GM12878 (cell line): ENCODE data around the gene ADAM15. TPM values are rescaled to one million over a fixed set of nuclear protein-coding genes. Genes with fewer than 3 reads are reported as not detected.

Experiments used
- ATAC-seq: fragments of 200-7000 bp; cut with Tn5 transposase; 3 replicates; pipeline ENCODE4 v1.9.1; 2020; ENCODE audit warnings: mild to moderate bottlenecking, moderate library complexity
- BruUV-seq: library from RNA; stranded (reverse); fragments of 400-500 nt; replicated peaks from 2 replicates; lab custom pipeline; 2021; lab: Mats Ljungman, UMichigan
- CTCF ChIA-PET: fragments of 300-600 bp; sonication (Branson Sonifier 250); formaldehyde crosslinking; extraction: SDS; loops from one replicate; lab custom pipeline; 2021; ENCODE audit warnings: inconsistent platforms; lab: Yijun Ruan, JAX
- POLR2A ChIA-PET: fragments of 350-600 bp; formaldehyde crosslinking; extraction: SDS; loops from one replicate; lab custom pipeline; 2021; ENCODE audit warnings: inconsistent platforms; lab: Charles Lee
- RAD21 ChIA-PET: fragments of 300-600 bp; sonication (Branson Sonifier 250); formaldehyde crosslinking; loops from one replicate; lab custom pipeline; 2023; ENCODE audit warnings: antibody characterized with exemption; ENCODE audit not compliant: unreplicated experiment; lab: Charles Lee
- SMC1A ChIA-PET: fragments of 300-600 bp; sonication (Branson Sonifier 250); formaldehyde crosslinking; loops from one replicate; lab custom pipeline; 2023; ENCODE audit not compliant: unreplicated experiment, uncharacterized antibody; lab: Charles Lee
- DNase-seq: peaks from one replicate; pipeline ENCODE4 v3.0.0-alpha.2; 2011; ENCODE audit warnings: low read depth, low spot score
- FAIRE-seq: peaks from 3 replicates; lab custom pipeline; 2011; peaks lifted over from hg19 to GRCh38; lab: Jason Lieb, UNC
- H2AFZ ChIP-seq: 2 replicates; pipeline ENCODE4 v1.6.0; 2011; ENCODE audit warnings: low read depth, low read length, control low read depth; ENCODE audit not compliant: control insufficient read depth
- H3K27ac ChIP-seq: 2 replicates; pipeline ENCODE4 v1.5.1; 2011; ENCODE audit warnings: control low read depth; ENCODE audit not compliant: control insufficient read depth, insufficient read depth
- H3K27me3 ChIP-seq, 2 experiments: replicated peaks in 1 of 2; 2 replicates each; pipeline versions ENCODE4 v1.6.0 to v1.6.1; 2011; ENCODE audit warnings: low read length in 1 of 2; ENCODE audit not compliant: control insufficient read depth in 2 of 2, insufficient read depth in 2 of 2
- H3K36me3 ChIP-seq, 2 experiments: 2 replicates each; pipeline ENCODE4 v1.5.1; 2011; ENCODE audit warnings: low read length in 1 of 2; ENCODE audit not compliant: control insufficient read depth in 2 of 2, insufficient read depth in 2 of 2
- H3K4me1 ChIP-seq: 2 replicates; pipeline ENCODE4 v1.6.1; 2011; ENCODE audit warnings: mild to moderate bottlenecking, low read length, moderate library complexity, mixed read lengths; ENCODE audit not compliant: control insufficient read depth, insufficient read depth
- H3K4me2 ChIP-seq: 2 replicates; pipeline ENCODE4 v1.6.0; 2011; ENCODE audit warnings: control low read depth; ENCODE audit not compliant: control insufficient read depth, insufficient read depth
- H3K4me3 ChIP-seq: fragments of 200-600 bp; sonication (generic); 2 replicates; pipeline ENCODE4 v1.5.1; 2016
- H3K79me2 ChIP-seq: 2 replicates; pipeline ENCODE4 v1.6.0; 2011; ENCODE audit warnings: low read length; ENCODE audit not compliant: control insufficient read depth, insufficient read depth
- H3K9ac ChIP-seq: 2 replicates; pipeline ENCODE4 v1.8.0; 2011; ENCODE audit warnings: low read length, control low read depth, mixed read lengths; ENCODE audit not compliant: control insufficient read depth, insufficient read depth
- H3K9me3 ChIP-seq: replicated peaks from 3 replicates; pipeline ENCODE4 v1.5.1; 2011; ENCODE audit warnings: mild to moderate bottlenecking, low read length; ENCODE audit not compliant: control insufficient read depth, insufficient read depth
- H4K20me1 ChIP-seq: 2 replicates; pipeline ENCODE4 v1.6.0; 2011; ENCODE audit not compliant: control insufficient read depth, insufficient read depth
- HCFC1 ChIP-seq: fragments of 150-350 bp; IDR thresholded peaks from 2 replicates; pipeline ENCODE4 v1.6.1; 2014; ENCODE audit warnings: low read length
- MEF2A ChIP-seq: IDR thresholded peaks from 2 replicates; pipeline ENCODE4 v1.6.1; 2011; ENCODE audit warnings: low read depth, mild to moderate bottlenecking, low read length, moderate library complexity; ENCODE audit not compliant: insufficient read depth
- RB1 ChIP-seq: fragments of 450-650 bp; formaldehyde crosslinking; IDR thresholded peaks from 2 replicates; pipeline ENCODE4 v1.6.1; 2017; ENCODE audit warnings: mild to moderate bottlenecking, borderline replicate concordance
- SUPT20H ChIP-seq: IDR thresholded peaks from 2 replicates; pipeline ENCODE4 v1.6.1; 2011; ENCODE audit warnings: low read depth, mild to moderate bottlenecking, low read length, moderate library complexity, borderline replicate concordance; ENCODE audit not compliant: control insufficient read depth
- WRNIP1 ChIP-seq: IDR thresholded peaks from 2 replicates; pipeline ENCODE4 v1.6.1; 2011; ENCODE audit warnings: low read depth, low read length, improper control_type of control experiment, borderline replicate concordance
- YY1 ChIP-seq: IDR thresholded peaks from 2 replicates; pipeline ENCODE4 v1.6.1; 2011; ENCODE audit warnings: low read depth, mild to moderate bottlenecking, low read length
- ZNF274 ChIP-seq: IDR thresholded peaks from one replicate; pipeline ENCODE4 v1.8.0; 2011; ENCODE audit not compliant: insufficient read length, insufficient read depth
- ZNF622 ChIP-seq: fragments of 450-650 bp; IDR thresholded peaks from 2 replicates; pipeline ENCODE4 v1.6.1; 2017; ENCODE audit warnings: mild to moderate bottlenecking, inconsistent platforms
- WGBS: methylation state at CpG from one replicate; pipeline ENCODE4 v1.1.6; 2016; ENCODE audit warnings: low lambda C conversion rate; ENCODE audit not compliant: insufficient replicate concordance, insufficient coverage; ENCODE audit errors: missing lambda C conversion rate; 5-methylcytosine and 5-hydroxymethylcytosine counted together
- in situ Hi-C: fragments of 300-500 bp; cut with MboI; formaldehyde crosslinking; loops from 9 replicates; pipeline ENCODE4 v1.14.3; 2018; ENCODE audit warnings: mixed read lengths
- intact Hi-C: fragments of 100-400 bp; cut with micrococcal nuclease; formaldehyde crosslinking; loops from one replicate; pipeline ENCODE4 v1.14.2; 2022; ENCODE audit not compliant: unreplicated experiment
- polyA plus RNA-seq, 11 experiments: library from polyadenylated mRNA; depleted of rRNA in 4 of 11; unstranded in 6 of 11; stranded (reverse) in 5 of 11; fragments of >200 nt; fragmentation: Nextera tagmentation in 4 of 11; fragmentation: Illumina TruSeq in 1 of 11; extraction: Ambion mirVana in 4 of 11; extraction: Trizol in 1 of 11; gene quantifications; 1 replicate in 1 of 11; 2 replicates in 10 of 11; pipeline versions ENCODE4 v1.2.1 to v1.2.3, GENCODE V29; 2011 to 2016; ENCODE audit warnings: inconsistent platforms in 2 of 11, missing spikeins in 2 of 11, low read depth in 1 of 11
- total RNA-seq, 4 experiments: library from RNA; depleted of rRNA in 3 of 4; stranded (reverse); fragments of >200 nt in 3 of 4; fragmentation: Illumina TruSeq in 1 of 4; extraction: Trizol in 1 of 4; gene quantifications; 2 replicates each; pipeline versions ENCODE4 v1.2.1 to v1.2.3, GENCODE V29; 2013 to 2021
- TF ChIP-seq, protein P1 (sequence below): fragments of 450-650 bp; IDR thresholded peaks from 2 replicates; pipeline ENCODE4 v1.6.1; 2016; ENCODE audit warnings: mild to moderate bottlenecking, moderate library complexity, borderline replicate concordance
- TF ChIP-seq, protein P2 (sequence below): IDR thresholded peaks from 2 replicates; pipeline ENCODE4 v1.6.1; 2012; ENCODE audit warnings: low read length, inconsistent platforms
- TF ChIP-seq, protein P3 (sequence below): IDR thresholded peaks from 2 replicates; pipeline ENCODE4 v1.6.1; 2011; ENCODE audit warnings: mild to moderate bottlenecking, low read depth, low read length, moderate library complexity; ENCODE audit not compliant: insufficient replicate concordance

Gene ADAM15
- total and polyA plus RNA-seq, 10 of the 15 experiments (the other 5 are each of a cell fraction or from before 2014, with no cell fraction given) = 0.29 to 38.8 (median 14.7) TPM

DNA sequence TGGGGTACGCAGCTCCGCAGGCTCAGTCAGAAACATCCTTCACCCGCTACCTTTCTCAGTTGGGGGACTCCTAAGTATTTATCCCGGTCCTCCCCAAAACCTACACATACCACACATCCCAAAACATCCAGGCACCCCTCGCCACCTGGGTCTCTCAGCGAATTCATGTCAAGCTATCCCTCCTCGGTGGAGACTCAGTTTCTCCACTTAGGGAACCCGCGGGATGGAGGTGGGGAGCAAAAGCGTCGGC is 49.8 kb upstream of the ADAM15 start (continued):
- TF ChIP-seq, protein P1, sequence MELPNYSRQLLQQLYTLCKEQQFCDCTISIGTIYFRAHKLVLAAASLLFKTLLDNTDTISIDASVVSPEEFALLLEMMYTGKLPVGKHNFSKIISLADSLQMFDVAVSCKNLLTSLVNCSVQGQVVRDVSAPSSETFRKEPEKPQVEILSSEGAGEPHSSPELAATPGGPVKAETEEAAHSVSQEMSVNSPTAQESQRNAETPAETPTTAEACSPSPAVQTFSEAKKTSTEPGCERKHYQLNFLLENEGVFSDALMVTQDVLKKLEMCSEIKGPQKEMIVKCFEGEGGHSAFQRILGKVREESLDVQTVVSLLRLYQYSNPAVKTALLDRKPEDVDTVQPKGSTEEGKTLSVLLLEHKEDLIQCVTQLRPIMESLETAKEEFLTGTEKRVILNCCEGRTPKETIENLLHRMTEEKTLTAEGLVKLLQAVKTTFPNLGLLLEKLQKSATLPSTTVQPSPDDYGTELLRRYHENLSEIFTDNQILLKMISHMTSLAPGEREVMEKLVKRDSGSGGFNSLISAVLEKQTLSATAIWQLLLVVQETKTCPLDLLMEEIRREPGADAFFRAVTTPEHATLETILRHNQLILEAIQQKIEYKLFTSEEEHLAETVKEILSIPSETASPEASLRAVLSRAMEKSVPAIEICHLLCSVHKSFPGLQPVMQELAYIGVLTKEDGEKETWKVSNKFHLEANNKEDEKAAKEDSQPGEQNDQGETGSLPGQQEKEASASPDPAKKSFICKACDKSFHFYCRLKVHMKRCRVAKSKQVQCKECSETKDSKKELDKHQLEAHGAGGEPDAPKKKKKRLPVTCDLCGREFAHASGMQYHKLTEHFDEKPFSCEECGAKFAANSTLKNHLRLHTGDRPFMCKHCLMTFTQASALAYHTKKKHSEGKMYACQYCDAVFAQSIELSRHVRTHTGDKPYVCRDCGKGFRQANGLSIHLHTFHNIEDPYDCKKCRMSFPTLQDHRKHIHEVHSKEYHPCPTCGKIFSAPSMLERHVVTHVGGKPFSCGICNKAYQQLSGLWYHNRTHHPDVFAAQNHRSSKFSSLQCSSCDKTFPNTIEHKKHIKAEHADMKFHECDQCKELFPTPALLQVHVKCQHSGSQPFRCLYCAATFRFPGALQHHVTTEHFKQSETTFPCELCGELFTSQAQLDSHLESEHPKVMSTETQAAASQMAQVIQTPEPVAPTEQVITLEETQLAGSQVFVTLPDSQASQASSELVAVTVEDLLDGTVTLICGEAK = no peak
- TF ChIP-seq, all 136 proteins: peak for 0

DNA sequence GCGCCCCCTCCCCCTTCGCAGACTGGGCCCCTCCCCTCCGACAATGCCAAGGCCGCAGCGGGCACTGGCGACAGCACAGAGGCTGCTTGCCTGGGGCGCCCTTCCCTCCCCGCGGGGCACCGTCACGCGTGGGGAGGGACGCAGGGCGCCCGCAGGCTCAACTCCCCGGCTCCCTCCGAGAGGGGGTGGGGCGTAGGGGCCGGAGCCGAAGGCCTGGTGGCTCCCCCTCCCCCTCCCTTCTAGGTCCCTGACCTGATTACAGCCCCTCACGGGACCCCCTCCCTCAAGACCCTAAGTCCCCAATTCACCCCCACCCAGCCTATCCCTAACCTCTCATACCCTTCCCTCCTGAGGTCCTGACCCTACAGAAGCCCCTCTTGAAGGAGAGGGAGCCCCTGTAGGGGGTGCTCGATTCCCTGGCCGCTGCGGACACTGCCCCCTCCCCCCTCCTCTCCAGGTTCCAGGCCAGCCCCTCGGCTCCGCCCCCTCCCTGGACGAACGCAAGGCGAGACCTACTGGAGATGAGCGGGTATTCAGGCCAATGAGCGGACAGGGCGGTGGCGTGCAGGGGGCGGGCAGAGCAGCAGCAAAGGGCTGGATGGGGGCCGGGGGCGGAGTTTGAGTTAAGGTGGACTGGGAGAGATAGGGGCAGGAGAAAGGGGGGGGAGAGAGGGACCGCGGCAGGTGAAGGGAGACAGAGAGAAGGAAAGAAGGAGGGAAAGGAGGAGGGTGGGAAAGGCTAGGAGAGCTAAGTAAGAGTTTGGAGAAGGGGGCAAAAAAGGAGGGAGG is 49.2 kb upstream of the ADAM15 start:
- H3K27me3 ChIP-seq = no peaks in the 10 kb centered on the region
- RAD21 ChIA-PET = interaction anchor here (0.8 to 3.3 kb wide), 4 partner anchors 16 to 83 kb away, joined by 3 to 14 read pairs (median 6); no protein-coding TSS in a partner anchor
- peak overlapping the region; percentile 66; the same call in 1 of the 2 replicates for H3K9ac ChIP-seq
- peak; percentile 76 for ATAC-seq
- FAIRE-seq = peak; percentile 73
- H3K4me3 ChIP-seq = peak overlapping the region; percentile 98
- in situ Hi-C loops = no loop called here
- H3K36me3 ChIP-seq = no peaks in the 10 kb centered on the region; a peak in 1 of 4 replicates
- SMC1A ChIA-PET = interaction anchor here (0.8 to 0.9 kb wide), 4 partner anchors 25 to 60 kb away, joined by 3 to 4 read pairs (median 3); no protein-coding TSS in a partner anchor
- intact Hi-C loops = loop anchor here (2.0 to 5.0 kb wide), 3 partner anchors 15 to 65 kb away; partner anchors contain the start of genes PMVK and PYGO2
- WGBS = under 1% methylated on average over 24 of the region's 38 CpGs
- H3K4me2 ChIP-seq = peak overlapping the region; percentile 36
- no peaks in the 10 kb centered on the region for H3K9me3 ChIP-seq
- peak overlapping the region; percentile 90 for H2AFZ ChIP-seq
- no TSS peak for BruUV-seq
- peak overlapping the region; percentile 79 for H3K27ac ChIP-seq
- H4K20me1 ChIP-seq = 0 out of 2 replicates have a peak, but pooled peaks cover 2% of the 10 kb centered on the region
- POLR2A ChIA-PET = interaction anchor here (0.6 to 3.4 kb wide), 8 partner anchors 15 to 799 kb away, joined by 3 to 36 read pairs (median 4); partner anchors contain the start of genes ADAM15, CKS1B, FLAD1 and SHC1
- CTCF ChIA-PET = interaction anchor here (0.6 to 11.0 kb wide), 6 partner anchors 15 to 135 kb away, joined by 3 to 226 read pairs (median 3); partner anchors contain the start of genes CKS1B, FLAD1 and SHC1
- peaks cover 39% of the 10 kb centered on the region for H3K4me1 ChIP-seq
- H3K79me2 ChIP-seq = peaks cover 46% of the 10 kb centered on the region
- DNase-seq = peak; percentile 94
- TF ChIP-seq ZNF274 = no peak
- TF ChIP-seq, protein P2, sequence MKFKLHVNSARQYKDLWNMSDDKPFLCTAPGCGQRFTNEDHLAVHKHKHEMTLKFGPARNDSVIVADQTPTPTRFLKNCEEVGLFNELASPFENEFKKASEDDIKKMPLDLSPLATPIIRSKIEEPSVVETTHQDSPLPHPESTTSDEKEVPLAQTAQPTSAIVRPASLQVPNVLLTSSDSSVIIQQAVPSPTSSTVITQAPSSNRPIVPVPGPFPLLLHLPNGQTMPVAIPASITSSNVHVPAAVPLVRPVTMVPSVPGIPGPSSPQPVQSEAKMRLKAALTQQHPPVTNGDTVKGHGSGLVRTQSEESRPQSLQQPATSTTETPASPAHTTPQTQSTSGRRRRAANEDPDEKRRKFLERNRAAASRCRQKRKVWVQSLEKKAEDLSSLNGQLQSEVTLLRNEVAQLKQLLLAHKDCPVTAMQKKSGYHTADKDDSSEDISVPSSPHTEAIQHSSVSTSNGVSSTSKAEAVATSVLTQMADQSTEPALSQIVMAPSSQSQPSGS = no peak
- TF ChIP-seq HCFC1 = peak; percentile 36; the same call in 1 of the 2 replicates
- 0 out of 2 replicates have a peak, but pooled peaks have one; percentile 28 for TF ChIP-seq YY1
- TF ChIP-seq, protein P3, sequence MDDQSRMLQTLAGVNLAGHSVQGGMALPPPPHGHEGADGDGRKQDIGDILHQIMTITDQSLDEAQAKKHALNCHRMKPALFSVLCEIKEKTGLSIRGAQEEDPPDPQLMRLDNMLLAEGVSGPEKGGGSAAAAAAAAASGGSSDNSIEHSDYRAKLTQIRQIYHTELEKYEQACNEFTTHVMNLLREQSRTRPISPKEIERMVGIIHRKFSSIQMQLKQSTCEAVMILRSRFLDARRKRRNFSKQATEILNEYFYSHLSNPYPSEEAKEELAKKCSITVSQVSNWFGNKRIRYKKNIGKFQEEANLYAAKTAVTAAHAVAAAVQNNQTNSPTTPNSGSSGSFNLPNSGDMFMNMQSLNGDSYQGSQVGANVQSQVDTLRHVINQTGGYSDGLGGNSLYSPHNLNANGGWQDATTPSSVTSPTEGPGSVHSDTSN = peak; percentile 96
- TF ChIP-seq WRNIP1 = peak; percentile 100
- no peak for TF ChIP-seq SUPT20H
- no peak for TF ChIP-seq ZNF622
- no peak for TF ChIP-seq RB1
- no peak for TF ChIP-seq MEF2A
